GM21723 (cell line): ENCODE measurements around the gene PRRC2A.

Experiments
- ATAC-seq: cut with Tn5 transposase; IDR thresholded peaks from one replicate; pipeline ENCODE4 v1.9.1; 2021; ENCODE audit warnings: mild to moderate bottlenecking, moderate library complexity; ENCODE audit not compliant: unreplicated experiment

The PRRC2A gene

DNA sequence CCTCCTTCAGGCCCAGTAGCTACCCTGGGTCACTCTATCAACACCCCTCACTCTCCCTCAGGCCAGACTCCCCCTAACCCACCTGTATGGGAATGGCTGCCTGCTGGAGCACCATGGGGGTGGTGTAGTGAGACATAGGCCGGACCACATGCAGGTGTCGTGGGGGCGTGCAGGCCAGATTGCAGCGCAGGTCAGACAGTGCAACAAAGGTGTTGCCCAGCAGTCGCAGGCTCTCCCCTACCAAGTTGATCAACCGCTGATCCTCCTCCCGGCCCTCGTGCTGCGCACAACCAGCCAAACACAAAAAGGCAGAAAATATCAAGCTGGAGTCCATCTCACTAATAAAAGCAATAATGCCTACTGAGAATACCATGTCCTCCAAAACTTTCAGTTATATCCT, 24.8 kb downstream of the PRRC2A start:
- no peak for ATAC-seq

DNA sequence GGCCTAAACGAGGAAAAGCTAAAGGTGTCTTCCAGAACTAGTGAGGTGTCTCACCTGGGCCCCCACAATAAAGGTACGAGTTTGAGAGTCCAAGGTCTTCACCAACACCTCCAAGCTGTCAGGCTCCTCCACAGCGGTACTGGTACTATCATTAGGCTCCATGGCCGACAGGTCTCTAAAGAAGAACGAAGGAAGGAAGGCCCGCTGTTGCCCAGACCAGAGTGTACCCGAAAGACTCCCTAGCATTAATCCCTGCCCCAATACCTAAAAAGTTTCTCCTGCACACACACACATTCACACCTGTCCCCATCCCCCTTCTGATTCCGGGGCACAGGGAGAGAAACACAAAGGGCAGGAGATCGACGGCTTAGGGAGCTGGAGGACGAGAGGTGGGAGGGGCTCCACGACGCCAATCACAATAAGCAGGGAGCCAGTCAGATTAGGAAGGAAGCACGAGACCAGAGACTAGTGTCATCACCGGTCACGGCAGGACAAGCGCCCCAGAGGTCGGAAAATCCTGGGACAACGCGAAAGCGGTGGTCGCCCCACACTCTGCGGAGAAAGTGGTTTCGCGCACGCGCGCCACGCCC, 31.2 kb downstream of the PRRC2A start:
- ATAC-seq = peak; percentile 18

DNA sequence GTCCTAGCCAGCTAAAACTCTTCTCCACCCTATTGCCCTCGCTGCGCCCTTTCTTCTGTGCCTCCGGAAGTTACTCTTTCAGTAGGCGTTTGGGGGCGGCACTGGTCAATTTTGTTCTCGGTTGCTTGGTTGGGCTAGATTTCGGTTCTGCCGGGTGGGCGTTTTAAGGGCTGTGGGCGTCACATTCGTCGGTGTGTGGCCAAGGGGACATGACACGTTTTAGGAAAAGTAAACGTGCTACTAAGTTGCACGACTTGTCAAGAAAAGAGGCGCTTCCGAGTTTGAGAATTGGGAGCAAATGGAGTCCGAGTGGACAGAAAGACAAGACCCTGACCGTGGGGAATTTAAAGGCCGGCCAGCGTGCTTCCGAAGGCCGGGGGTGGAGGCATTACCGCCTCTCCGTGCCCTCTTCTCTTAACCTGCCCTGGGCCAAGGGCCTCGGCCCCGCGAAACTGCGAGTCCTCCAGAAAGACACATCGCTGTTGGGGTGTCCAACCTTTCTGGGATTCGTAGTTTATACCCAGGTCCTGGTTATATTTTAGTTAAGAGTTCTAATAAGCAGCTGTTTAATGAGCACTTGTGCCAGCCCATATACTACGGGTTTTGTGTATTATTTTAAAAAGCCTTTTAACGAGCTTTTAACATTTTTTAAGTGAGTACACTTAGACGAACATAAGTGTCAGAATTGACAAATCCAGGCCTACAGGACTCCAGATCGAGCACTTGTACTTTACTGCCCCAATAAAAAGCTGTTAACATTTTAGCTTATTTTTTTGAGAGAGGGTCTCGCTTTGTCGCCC, 32.6 kb downstream of the PRRC2A start:
- peak; percentile 64 for ATAC-seq

DNA sequence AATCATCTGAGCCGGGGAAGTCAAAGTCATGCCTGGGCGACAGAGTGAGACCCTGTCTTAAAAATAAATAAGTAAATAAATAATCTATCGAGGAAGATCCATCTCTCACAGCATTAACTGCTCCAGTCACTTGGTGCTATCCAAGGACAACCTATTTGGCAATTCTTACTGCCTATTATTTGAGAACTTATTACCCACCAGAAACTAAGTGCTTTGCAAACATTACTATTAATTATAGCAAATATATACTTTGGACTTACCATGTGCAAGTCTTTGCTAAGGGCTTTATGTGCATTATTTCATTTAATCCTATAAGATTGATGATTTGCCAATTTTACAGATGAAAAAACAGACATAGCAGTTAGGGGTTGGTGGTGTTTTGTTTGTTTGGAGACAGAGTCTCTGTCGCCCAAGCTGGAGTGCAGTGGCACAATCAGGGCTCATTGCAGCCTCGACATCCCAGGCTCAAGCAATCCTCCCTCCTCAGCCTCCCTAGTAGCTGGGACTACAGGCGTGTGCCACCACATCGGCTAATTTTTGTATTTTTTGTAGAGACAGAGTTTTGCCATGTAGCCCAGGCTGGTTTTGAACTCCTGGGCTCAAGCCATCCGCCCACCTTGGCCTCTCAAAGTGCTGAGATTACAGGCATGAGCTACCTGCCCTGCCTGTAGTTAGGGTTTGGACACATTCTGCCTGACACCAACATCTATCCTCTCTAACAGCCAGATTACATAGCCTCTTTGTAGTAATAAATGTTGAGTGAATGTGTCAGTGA, 34.2 kb downstream of the PRRC2A start:
- no peak for ATAC-seq

DNA sequence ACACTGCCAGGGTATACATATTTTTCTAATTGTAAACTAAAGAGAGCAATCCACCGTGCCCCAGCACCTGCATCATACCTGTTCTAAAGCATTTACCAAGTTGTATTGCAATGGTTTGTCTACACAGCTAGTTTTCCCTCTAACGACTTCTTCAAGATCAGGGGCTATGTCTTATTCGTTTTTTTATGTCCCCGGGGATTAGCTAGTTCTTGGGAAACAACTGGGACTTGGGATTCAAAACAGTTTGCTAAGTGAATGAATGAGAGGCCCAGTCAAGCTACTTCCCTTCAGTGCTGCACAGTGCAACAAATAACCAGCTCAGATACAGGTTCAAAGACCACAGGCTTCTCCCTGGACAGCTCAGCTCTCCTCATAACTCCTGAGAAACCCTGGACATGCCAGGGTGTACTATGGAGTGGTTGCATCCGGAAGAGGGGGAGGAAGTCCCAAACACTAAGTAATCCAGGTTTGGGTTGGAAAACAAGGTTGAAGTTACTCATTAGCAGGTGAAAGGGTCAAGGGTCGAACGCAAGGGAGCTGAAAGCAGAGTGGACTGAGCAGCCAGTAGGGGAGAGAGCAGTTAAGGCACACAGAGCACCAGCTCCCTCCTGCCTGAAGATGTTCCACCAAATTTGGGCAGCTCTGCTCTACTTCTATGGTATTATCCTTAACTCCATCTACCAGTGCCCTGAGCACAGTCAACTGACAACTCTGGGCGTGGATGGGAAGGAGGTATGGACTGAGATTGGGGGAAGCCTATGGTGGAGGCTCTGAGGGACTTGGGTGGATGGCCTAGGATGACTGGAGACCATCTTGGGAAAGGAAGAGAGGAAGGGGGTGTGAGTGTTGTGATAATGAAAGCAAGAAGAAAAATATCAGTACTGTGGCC, 35.1 kb downstream of the PRRC2A start, which contains the start of gene APOM:
Gene APOM (plus strand): TSS at position 546 of the 889 bp plus-strand sequence. CDS start 73 bp downstream, at position 619.
- ATAC-seq = no peak

DNA sequence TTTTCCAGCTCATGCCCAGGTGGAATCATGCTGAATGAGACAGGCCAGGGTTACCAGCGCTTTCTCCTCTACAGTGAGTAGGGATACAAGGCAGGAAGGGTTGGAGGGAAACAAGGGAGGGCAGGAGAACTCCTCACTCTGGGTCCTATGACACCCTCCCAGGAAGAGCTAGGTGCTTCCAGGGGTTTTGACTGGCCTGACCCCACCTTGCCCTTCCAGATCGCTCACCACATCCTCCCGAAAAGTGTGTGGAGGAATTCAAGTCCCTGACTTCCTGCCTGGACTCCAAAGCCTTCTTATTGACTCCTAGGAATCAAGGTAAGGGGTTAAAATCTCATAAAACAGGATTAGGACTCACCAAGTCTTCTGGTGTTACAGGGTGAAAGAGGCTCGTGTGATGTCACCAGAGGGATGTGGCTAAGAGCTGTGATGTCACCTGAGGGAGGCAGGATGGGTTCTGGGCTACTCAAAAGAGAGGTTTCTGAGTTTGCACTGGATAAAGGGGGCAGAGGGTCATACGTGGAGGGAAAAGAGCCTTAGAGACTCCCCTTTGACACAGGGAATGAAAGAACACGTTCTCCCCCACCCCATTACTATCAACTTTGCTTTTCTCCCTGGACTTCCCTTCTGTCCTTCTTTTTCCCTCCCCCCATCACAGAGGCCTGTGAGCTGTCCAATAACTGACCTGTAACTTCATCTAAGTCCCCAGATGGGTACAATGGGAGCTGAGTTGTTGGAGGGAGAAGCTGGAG, 37.1 kb downstream of the PRRC2A start:
- ATAC-seq = no peak

DNA sequence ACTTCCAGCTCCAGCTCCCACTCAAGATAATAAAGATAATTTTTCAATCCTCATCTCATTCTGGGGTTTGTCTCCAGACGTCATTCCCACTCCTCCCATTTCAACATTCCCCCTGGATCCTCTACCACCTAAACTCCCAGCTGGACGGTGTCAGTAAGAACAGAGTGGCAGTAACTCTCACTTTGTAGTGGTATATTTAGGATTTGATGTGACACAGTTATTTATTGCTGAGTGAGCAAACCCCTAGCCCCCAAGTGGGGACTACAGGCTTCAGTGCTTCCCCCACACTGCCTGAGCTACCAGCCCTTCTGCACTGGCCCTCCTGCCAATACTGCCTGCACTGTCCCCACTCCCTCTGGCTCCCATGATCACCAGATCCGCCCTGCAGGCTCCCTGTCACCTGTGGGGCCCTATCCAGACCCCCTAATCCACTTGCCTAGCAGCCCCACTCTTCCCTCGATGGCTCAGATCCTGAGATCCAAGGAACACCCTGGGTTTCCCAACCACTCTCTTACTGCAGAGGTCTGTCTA, 37.7 kb downstream of the PRRC2A start:
- no peak for ATAC-seq

DNA sequence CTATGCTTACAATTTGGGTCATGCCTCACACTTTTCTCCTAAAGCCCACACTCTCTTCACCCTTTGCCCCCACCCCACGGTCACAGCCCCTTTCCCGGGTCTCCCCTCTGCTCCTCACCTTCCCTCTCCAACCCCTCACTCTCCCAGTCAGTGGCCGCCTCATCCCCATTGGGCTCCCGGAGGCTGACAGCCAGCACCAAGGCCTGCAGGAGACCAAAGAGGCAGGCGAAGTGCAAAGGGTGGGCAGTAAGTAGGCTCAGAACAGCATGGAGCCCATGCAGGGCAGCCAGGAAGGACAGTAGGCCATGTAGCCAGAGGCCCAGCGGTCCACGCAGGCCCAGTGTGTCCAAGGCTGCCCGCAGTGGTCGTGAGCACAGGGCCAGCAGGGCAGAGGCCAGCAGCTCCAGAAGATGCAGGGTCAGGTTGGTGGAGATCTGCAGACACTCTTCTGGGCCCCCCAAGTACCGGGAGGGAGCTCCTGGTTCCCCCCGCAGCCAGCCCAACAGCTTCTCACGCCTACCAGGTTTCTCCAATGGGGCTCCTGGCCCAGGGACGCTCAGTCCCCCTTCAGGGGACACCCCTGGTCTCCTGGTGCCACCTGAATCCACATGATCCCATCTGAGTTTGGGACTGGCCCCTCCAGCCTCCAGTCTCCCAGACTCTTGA, 38.6 kb downstream of the PRRC2A start:
- no peak for ATAC-seq

DNA sequence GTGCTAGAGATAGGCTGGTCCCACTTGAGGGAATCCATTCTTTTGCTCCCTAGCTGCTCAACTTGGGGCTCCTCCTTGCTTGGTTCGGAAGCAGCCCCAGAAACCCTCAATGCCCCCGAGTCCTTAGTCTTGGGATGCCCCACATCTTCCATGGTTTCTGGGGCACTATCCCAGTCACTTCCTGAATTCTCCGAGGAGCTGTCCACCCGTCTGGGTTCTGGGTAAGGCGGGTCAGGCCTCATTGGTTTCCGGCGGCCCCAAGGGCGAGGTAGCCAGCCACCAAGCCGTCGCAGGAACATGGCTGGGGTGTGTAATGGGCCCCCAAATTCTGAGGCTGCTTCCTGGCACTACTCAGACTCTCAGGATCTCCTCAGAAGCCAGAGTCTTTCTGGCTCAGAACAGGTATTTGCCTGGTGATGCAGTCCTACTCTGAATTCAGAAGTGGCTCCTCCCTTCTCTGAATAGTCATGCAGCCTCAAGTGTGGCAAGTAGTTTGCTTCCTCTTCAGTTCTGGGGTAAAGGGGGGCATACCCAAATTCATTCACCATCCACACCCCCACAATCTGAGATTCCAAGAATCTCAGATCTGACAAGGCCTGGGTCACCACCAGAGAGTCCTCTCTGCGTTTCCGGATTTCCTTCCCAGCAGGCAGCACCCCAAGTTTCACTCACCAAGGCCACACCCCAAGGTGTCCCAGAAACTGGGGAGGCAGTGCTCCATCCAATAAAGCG, 39.3 kb downstream of the PRRC2A start:
- no peak for ATAC-seq

DNA sequence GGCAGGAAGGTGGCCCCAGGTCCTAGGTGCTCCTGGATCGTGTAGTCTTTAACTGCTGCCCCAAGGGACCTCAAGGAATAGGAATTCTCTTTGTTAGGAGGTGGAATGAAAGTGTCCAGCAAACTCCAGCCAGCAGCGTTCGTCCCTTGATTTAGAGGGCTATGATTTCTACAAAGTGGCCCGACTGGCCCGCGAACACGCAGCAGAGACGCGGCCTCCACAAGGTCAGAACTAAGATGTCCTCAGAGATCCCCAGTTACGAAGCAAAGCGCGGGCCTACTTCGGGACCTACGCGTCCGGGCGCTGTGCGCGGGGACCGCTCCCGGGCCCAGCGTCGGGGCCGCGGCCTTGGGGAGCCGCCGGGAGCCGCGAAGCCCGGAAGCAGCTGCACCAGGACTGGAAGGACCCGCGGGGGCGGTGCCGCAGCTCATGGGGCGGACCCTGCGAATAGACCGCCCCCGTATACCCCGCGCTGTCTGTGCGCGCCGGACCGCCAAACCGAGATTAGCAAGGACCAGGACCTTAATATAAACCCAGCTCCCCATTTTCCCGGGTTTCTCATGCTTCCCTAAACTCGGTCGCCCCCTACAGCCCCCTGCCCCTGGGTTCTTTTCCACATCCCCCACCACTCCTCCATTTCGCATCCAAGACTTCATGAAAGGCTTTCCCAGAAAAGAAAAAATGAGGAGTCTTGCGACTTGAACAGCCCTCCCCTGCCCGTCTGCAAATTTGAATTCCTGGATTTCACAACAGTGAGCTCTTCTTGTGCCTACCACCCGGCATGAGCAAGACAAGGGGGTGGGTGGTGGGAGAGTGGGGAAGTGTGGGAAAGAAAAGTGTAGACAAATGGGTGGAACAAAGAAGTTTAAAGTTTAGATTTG, 40.1 kb downstream of the PRRC2A start, which contains the start of gene C6orf47:
Gene C6orf47 (minus strand): TSS at position 398 of the 881 bp plus-strand sequence. CDS start 831 bp downstream, outside the sequence.
- ATAC-seq = peak; percentile 50

DNA sequence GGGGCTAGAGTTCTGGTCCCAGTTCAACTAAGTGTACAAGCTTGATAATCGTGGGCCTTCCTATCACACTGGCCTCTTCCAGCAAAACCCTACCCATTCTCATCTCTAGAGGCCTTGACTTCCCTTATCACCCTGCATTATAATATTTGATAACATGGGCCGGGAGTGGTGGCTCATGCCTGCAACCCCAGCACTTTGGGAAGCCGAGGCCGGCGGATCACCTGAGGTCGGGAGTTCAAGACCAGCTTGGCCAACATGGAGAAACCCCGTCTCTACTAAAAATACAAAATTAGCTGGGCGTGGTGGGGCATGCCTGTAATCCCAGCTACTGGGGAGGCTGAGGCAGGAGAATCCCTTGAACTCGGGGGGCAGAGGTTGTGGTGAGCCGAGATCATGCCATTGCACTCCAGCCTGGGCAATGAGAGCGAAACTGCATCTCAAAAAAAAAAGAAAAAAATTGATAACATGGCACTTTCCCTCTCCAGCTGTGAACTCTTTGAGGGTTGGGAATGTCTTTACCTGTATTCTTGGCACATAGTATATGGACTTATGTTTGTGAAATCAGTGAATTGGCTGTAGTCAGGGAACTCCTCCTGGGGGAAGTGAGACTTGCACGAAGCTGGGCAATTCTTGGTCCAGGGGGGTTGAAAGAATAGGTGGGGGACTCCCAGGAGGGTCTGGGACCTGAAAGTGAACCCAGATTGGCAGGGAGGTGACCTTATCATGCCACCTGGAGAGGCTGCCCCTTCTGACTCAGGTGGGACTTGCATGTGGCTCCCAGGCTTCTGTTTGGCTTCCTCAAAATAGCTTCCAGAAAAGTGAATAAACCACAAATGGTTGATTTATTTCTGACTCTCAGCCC, 41.0 kb downstream of the PRRC2A start:
- no peak for ATAC-seq

DNA sequence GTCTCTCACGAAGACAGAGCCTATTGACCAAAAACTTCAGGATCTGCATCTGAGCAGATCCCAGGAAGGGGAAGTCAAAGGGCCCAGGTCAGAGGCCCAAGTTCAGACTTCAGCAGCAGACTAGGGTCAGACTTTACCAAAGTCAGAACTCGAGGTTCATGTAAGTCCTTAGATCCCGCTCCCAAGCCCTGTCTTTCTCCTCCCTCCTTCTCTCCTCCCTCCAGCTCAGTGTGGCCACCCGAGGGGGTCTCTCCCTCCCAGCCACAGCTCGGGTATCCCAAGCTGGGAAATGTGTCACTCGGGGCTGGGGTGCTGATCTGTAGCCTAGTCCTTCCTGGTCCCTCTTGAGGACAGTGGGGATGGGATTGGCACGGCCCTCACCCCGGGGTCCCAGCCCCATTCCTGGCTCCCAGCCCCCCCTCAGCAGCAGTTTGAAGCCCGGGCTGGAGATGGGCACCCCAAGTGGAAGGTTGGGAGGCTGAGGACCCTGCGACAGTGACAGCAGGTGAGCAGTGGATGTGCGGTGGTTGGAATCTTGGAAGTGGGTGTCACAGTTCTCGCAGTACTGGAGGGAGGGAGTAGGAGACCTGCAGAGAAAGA, 41.7 kb downstream of the PRRC2A start:
- ATAC-seq = no peak

DNA sequence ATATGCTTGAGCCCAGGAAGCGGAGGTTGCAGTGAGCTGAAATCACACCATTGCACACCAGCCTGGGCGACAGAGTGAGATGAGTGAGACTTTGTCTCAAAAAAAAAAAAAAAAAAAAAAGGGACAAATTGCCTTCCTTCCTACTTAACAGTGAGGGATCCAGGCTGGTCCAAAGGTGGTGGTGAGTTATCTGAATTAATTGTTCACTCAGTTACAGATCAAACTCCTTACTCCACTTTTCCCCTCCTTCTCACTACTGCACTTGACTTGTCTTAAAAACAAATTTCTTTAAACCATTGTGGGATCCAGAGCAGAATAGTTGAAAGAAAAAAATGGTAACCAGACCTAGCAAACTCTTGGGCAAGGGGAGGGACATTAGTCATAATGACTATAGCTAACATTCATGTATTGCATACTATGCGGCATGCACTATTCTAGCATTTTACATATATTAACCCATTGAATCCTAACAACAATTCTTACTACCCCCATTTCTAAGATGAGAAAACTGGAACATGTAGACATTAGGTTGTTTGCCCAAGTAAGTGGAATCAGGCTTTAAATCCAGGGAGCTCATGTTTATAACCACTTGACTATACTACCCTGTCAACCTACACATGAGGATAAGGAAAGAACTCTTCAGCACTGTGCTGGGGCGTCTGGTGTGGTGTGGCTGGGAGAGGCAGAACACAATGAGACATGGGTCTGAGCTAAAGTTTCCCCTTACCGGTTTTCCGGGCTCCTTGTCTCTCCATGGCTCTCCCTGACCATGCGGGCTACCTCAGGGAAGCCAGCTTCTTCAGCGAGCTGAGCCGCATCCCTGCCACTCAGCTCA, 42.8 kb downstream of the PRRC2A start:
- no peak for ATAC-seq

DNA sequence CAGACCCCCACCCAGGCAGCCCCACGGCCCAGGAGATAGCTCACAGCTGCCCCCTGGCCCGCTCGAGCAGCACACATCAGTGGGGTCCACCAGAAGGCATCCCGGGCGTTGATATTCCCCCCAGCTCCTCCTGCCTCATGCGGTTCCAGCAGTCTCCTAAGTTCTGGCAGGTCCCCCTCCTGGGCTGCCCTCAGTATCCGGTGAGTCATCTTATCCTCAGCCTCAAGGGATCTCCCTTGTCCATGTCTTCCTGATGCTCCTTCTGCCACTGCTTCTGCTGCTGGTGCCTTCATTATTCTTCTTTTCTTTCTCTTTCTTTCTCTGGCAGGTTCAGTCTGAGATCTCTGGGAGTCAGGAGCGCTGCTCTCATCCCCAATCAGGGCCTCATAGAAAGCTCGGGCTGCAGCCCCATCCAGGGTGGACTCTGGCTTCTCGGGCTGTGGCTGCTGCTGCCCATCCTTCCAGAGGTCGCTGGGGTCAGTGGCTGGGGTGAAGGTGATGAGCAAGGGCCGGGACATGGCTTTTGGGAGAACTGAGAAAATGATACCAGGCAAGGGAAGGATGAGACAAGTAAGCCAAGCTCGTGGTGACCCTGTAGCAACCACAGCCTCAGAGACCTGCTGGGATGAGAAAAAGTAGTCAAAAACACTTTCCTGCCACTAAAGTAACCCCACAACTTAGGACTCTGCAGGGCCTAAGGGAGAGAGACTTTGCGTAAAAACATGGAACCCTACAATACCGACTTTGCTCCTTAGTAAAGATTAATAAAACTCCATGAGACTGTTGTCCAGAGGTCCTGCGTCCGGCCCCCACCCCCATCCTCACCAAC, 43.7 kb downstream of the PRRC2A start:
- no peak for ATAC-seq
